Measurements from ENCODE around the gene AMDHD1. TPM values are rescaled to one million over a fixed set of nuclear protein-coding genes. Genes with fewer than 3 reads are reported as not detected.

Gene AMDHD1
- polyA plus RNA-seq, 1 donor from 2014 or later = 0.20 TPM

DNA sequence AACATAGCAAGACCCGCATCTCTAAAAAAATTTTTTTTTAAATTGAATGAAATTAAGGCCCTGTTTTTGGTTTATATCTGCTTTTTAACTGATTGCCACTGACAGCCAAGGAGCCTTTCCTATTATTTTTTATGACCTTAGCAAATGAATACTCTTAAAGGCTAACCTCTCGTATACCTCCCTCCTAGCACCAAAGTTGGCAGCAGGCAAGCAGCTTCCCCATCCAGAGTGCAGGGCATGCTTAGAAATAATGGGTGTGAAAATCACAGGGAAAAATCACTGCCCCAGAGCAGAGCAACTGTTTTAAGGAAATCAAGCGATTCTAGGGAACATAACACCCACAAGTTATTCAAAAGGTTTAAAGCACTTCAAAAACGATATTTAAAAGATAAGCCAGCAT is 32.4 kb downstream of the AMDHD1 start:
- H3F3A ChIP-seq (ENCODE audit: insufficient read depth, low read length, poor library complexity, severe bottlenecking) = no peaks in the 10 kb centered on the region
- H3K79me2 ChIP-seq (replicated peaks; ENCODE audit: insufficient read depth, low read length) = no peaks in the 10 kb centered on the region
- H3K36me3 ChIP-seq (ENCODE audit: insufficient read depth, low read length) = no peaks in the 10 kb centered on the region
- no peaks in the 10 kb centered on the region for H4K20me1 ChIP-seq (ENCODE audit: insufficient read depth)
- TF ChIP-seq EP300 (conservative IDR thresholded peaks at IDR 0.05; ENCODE audit: poor library complexity, severe bottlenecking) = no peak
- TF ChIP-seq, protein P1, sequence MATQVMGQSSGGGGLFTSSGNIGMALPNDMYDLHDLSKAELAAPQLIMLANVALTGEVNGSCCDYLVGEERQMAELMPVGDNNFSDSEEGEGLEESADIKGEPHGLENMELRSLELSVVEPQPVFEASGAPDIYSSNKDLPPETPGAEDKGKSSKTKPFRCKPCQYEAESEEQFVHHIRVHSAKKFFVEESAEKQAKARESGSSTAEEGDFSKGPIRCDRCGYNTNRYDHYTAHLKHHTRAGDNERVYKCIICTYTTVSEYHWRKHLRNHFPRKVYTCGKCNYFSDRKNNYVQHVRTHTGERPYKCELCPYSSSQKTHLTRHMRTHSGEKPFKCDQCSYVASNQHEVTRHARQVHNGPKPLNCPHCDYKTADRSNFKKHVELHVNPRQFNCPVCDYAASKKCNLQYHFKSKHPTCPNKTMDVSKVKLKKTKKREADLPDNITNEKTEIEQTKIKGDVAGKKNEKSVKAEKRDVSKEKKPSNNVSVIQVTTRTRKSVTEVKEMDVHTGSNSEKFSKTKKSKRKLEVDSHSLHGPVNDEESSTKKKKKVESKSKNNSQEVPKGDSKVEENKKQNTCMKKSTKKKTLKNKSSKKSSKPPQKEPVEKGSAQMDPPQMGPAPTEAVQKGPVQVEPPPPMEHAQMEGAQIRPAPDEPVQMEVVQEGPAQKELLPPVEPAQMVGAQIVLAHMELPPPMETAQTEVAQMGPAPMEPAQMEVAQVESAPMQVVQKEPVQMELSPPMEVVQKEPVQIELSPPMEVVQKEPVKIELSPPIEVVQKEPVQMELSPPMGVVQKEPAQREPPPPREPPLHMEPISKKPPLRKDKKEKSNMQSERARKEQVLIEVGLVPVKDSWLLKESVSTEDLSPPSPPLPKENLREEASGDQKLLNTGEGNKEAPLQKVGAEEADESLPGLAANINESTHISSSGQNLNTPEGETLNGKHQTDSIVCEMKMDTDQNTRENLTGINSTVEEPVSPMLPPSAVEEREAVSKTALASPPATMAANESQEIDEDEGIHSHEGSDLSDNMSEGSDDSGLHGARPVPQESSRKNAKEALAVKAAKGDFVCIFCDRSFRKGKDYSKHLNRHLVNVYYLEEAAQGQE (IDR thresholded peaks at IDR 0.05; ENCODE audit: borderline replicate concordance) = no peak
- TF ChIP-seq POLR2AphosphoS5 (IDR thresholded peaks at IDR 0.05) = no peak
- TF ChIP-seq TAF1 (IDR thresholded peaks at IDR 0.05; ENCODE audit: low read depth) = no peak
- no peak for TF ChIP-seq EZH2 (IDR thresholded peaks at IDR 0.05; ENCODE audit: borderline replicate concordance, insufficient read depth, low read length, poor library complexity, severe bottlenecking)
- no peak for TF ChIP-seq MXI1 (conservative IDR thresholded peaks at IDR 0.05; ENCODE audit: poor library complexity, severe bottlenecking)
- no peak for TF ChIP-seq RAD21 (conservative IDR thresholded peaks at IDR 0.05)
- TF ChIP-seq, protein P2, sequence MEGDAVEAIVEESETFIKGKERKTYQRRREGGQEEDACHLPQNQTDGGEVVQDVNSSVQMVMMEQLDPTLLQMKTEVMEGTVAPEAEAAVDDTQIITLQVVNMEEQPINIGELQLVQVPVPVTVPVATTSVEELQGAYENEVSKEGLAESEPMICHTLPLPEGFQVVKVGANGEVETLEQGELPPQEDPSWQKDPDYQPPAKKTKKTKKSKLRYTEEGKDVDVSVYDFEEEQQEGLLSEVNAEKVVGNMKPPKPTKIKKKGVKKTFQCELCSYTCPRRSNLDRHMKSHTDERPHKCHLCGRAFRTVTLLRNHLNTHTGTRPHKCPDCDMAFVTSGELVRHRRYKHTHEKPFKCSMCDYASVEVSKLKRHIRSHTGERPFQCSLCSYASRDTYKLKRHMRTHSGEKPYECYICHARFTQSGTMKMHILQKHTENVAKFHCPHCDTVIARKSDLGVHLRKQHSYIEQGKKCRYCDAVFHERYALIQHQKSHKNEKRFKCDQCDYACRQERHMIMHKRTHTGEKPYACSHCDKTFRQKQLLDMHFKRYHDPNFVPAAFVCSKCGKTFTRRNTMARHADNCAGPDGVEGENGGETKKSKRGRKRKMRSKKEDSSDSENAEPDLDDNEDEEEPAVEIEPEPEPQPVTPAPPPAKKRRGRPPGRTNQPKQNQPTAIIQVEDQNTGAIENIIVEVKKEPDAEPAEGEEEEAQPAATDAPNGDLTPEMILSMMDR (IDR thresholded peaks at IDR 0.05; ENCODE audit: poor library complexity, severe bottlenecking) = no peak
- TF ChIP-seq SMC3 (conservative IDR thresholded peaks at IDR 0.05; ENCODE audit: poor library complexity) = no peak
- H3K27ac ChIP-seq (ENCODE audit: low read length) = no peak overlapping the region
- H3K4me3 ChIP-seq (ENCODE audit: low read length) = no peak overlapping the region
- no peak overlapping the region for H2AFZ ChIP-seq (ENCODE audit: low read depth, low read length)
- H3K9ac ChIP-seq (ENCODE audit: low read length) = no peak overlapping the region
- H3K9me3 ChIP-seq (ENCODE audit: low read length) = no peaks in the 10 kb centered on the region
- H3K9me2 ChIP-seq (ENCODE audit: insufficient read depth, low read length) = no peaks in the 10 kb centered on the region
- H3K4me2 ChIP-seq (ENCODE audit: low read length) = no peak overlapping the region
- no peaks in the 10 kb centered on the region for H3K27me3 ChIP-seq (ENCODE audit: insufficient read depth, low read depth, low read length)

DNA sequence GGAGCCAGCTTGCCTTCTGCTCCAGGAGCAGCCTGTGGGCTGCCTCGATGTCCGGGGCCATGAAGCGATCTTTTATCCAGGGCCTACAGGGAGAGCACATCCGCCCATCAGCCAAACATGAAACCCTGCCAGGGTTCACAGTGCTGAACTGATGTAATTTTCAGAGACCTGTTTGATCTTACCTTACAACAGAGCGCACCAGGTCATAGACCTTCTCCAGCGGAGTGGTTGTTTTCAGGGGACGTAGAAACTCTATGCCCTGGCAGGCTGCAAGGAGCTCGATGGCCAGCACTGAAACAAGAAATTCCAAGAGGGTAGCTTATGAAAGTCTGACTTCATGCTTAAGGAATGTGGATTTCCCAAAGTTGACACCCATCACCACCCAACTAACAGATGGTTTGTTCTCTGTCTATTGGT is 33.3 kb downstream of the AMDHD1 start:
- H3F3A ChIP-seq (ENCODE audit: insufficient read depth, low read length, poor library complexity, severe bottlenecking) = no peaks in the 10 kb centered on the region
- H3K9ac ChIP-seq (ENCODE audit: low read length) = no peak overlapping the region
- H4K20me1 ChIP-seq (ENCODE audit: insufficient read depth) = no peaks in the 10 kb centered on the region
- no peak overlapping the region for H3K27ac ChIP-seq (ENCODE audit: low read length)
- no peaks in the 10 kb centered on the region for H3K9me3 ChIP-seq (ENCODE audit: low read length)
- H3K27me3 ChIP-seq (ENCODE audit: insufficient read depth, low read depth, low read length) = no peaks in the 10 kb centered on the region
- H3K9me2 ChIP-seq (ENCODE audit: insufficient read depth, low read length) = no peaks in the 10 kb centered on the region
- H3K79me2 ChIP-seq (replicated peaks; ENCODE audit: insufficient read depth, low read length) = no peaks in the 10 kb centered on the region
- TF ChIP-seq TAF1 (IDR thresholded peaks at IDR 0.05; ENCODE audit: low read depth) (no peak), EZH2 (IDR thresholded peaks at IDR 0.05; ENCODE audit: borderline replicate concordance, insufficient read depth, low read length, poor library complexity, severe bottlenecking) (no peak), MXI1 (conservative IDR thresholded peaks at IDR 0.05; ENCODE audit: poor library complexity, severe bottlenecking) (no peak), SMC3 (conservative IDR thresholded peaks at IDR 0.05; ENCODE audit: poor library complexity) (no peak), EP300 (conservative IDR thresholded peaks at IDR 0.05; ENCODE audit: poor library complexity, severe bottlenecking) (no peak), POLR2AphosphoS5 (IDR thresholded peaks at IDR 0.05) (no peak), RAD21 (conservative IDR thresholded peaks at IDR 0.05) (no peak)
- TF ChIP-seq, protein P1 (IDR thresholded peaks at IDR 0.05; ENCODE audit: borderline replicate concordance) = no peak
- TF ChIP-seq, protein P2 (IDR thresholded peaks at IDR 0.05; ENCODE audit: poor library complexity, severe bottlenecking) = no peak
- H3K4me3 ChIP-seq (ENCODE audit: low read length) = no peak overlapping the region
- H3K4me2 ChIP-seq (ENCODE audit: low read length) = no peak overlapping the region
- H2AFZ ChIP-seq (ENCODE audit: low read depth, low read length) = no peak overlapping the region
- no peaks in the 10 kb centered on the region for H3K36me3 ChIP-seq (ENCODE audit: insufficient read depth, low read length)

Measured in neural cell (in vitro differentiated cells).